ENCODE measurements around the gene HLA-C.

DNA sequence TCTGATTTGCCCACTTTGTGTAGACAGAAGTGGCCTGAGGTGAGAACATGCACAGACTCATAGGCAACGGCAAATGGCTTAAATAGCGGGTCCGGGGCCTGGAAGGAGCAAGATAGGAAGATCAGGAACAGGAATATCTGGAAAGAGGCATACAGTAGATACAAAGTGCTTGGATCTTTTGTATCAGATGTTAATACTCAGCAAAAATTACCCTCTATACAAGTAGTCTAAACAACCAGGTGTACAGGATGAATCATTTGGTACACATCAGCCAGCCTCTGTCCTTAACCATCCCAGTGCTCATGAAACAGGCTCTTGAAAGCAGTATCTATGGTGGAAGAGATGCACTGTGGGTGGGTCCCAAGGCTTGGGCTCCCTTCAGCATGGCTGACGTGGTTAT is 28.9 kb upstream of the HLA-C start:
- TF ChIP-seq, protein P1, sequence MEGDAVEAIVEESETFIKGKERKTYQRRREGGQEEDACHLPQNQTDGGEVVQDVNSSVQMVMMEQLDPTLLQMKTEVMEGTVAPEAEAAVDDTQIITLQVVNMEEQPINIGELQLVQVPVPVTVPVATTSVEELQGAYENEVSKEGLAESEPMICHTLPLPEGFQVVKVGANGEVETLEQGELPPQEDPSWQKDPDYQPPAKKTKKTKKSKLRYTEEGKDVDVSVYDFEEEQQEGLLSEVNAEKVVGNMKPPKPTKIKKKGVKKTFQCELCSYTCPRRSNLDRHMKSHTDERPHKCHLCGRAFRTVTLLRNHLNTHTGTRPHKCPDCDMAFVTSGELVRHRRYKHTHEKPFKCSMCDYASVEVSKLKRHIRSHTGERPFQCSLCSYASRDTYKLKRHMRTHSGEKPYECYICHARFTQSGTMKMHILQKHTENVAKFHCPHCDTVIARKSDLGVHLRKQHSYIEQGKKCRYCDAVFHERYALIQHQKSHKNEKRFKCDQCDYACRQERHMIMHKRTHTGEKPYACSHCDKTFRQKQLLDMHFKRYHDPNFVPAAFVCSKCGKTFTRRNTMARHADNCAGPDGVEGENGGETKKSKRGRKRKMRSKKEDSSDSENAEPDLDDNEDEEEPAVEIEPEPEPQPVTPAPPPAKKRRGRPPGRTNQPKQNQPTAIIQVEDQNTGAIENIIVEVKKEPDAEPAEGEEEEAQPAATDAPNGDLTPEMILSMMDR (IDR thresholded peaks at IDR 0.05; ENCODE audit: poor library complexity) = no peak
- TF ChIP-seq EZH2 (IDR thresholded peaks at IDR 0.05; ENCODE audit: borderline replicate concordance) = no peak

Data from hepatocyte (in vitro differentiated cells).